Neural cell (in vitro differentiated cells): Measurements from ENCODE around the gene HIPK4.

Source experiments
- EP300 ChIP-seq: fragments of 450-650 bp; conservative IDR thresholded peaks from 2 replicates; pipeline ENCODE4 v1.6.1; 2014; ENCODE audit warnings: antibody characterized with exemption, mild to moderate bottlenecking, moderate library complexity; ENCODE audit not compliant: poor library complexity, severe bottlenecking
- EZH2 ChIP-seq: fragments of 200-600, 300-800 bp; shearing (Covaris generic), sonication (generic); IDR thresholded peaks from 2 replicates; pipeline ENCODE4 v1.6.1; 2014; ENCODE audit warnings: antibody characterized with exemption, low read length, borderline replicate concordance, mild to moderate bottlenecking; ENCODE audit not compliant: insufficient read depth, poor library complexity, severe bottlenecking
- MXI1 ChIP-seq: fragments of 450-650 bp; conservative IDR thresholded peaks from 2 replicates; pipeline ENCODE4 v1.6.1; 2014; ENCODE audit warnings: antibody characterized with exemption, mild to moderate bottlenecking; ENCODE audit not compliant: poor library complexity, severe bottlenecking
- POLR2AphosphoS5 ChIP-seq: IDR thresholded peaks from 2 replicates; pipeline ENCODE4 v1.6.1; 2012
- RAD21 ChIP-seq: fragments of 450-650 bp; conservative IDR thresholded peaks from 2 replicates; pipeline ENCODE4 v1.6.1; 2014; ENCODE audit warnings: antibody characterized with exemption, mild to moderate bottlenecking, moderate library complexity
- SMC3 ChIP-seq: fragments of 450-650 bp; conservative IDR thresholded peaks from 2 replicates; pipeline ENCODE4 v1.6.1; 2014; ENCODE audit warnings: antibody characterized with exemption, mild to moderate bottlenecking, moderate library complexity; ENCODE audit not compliant: poor library complexity
- TAF1 ChIP-seq: IDR thresholded peaks from 2 replicates; pipeline ENCODE4 v1.6.1; 2012; ENCODE audit warnings: low read depth
- TF ChIP-seq, protein P1 (sequence below): fragments of 450-650 bp; IDR thresholded peaks from 2 replicates; pipeline ENCODE4 v1.5.1; 2014; ENCODE audit warnings: antibody characterized with exemption, mild to moderate bottlenecking, moderate library complexity; ENCODE audit not compliant: poor library complexity, severe bottlenecking
- TF ChIP-seq, protein P2 (sequence below): IDR thresholded peaks from 2 replicates; pipeline ENCODE4 v1.6.1; 2012; ENCODE audit warnings: borderline replicate concordance

DNA sequence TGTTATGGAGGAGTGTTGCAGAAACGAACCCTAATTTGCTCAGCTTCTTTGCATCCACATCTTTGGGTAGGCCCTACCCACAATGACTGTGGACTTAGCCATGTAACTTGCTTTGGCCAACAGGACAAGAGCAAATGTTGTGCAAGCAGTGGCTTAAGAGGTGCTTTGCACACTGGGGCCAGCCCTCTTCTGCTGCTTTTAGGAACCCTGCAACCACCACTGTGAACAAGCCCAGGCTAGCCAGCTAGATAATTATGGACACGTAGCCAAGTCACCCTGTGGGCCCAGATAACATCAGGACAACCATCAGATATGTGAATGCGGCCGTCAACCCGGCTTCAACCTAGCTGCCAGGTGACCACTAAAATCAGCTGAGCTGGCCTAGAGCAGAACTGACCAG is 58.9 kb downstream of the HIPK4 start:
- TF ChIP-seq, protein P1, sequence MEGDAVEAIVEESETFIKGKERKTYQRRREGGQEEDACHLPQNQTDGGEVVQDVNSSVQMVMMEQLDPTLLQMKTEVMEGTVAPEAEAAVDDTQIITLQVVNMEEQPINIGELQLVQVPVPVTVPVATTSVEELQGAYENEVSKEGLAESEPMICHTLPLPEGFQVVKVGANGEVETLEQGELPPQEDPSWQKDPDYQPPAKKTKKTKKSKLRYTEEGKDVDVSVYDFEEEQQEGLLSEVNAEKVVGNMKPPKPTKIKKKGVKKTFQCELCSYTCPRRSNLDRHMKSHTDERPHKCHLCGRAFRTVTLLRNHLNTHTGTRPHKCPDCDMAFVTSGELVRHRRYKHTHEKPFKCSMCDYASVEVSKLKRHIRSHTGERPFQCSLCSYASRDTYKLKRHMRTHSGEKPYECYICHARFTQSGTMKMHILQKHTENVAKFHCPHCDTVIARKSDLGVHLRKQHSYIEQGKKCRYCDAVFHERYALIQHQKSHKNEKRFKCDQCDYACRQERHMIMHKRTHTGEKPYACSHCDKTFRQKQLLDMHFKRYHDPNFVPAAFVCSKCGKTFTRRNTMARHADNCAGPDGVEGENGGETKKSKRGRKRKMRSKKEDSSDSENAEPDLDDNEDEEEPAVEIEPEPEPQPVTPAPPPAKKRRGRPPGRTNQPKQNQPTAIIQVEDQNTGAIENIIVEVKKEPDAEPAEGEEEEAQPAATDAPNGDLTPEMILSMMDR = no peak
- TF ChIP-seq MXI1 = no peak
- TF ChIP-seq SMC3 = no peak
- TF ChIP-seq TAF1 = no peak
- no peak for TF ChIP-seq POLR2AphosphoS5
- TF ChIP-seq EZH2 = no peak
- no peak for TF ChIP-seq RAD21
- TF ChIP-seq, protein P2, sequence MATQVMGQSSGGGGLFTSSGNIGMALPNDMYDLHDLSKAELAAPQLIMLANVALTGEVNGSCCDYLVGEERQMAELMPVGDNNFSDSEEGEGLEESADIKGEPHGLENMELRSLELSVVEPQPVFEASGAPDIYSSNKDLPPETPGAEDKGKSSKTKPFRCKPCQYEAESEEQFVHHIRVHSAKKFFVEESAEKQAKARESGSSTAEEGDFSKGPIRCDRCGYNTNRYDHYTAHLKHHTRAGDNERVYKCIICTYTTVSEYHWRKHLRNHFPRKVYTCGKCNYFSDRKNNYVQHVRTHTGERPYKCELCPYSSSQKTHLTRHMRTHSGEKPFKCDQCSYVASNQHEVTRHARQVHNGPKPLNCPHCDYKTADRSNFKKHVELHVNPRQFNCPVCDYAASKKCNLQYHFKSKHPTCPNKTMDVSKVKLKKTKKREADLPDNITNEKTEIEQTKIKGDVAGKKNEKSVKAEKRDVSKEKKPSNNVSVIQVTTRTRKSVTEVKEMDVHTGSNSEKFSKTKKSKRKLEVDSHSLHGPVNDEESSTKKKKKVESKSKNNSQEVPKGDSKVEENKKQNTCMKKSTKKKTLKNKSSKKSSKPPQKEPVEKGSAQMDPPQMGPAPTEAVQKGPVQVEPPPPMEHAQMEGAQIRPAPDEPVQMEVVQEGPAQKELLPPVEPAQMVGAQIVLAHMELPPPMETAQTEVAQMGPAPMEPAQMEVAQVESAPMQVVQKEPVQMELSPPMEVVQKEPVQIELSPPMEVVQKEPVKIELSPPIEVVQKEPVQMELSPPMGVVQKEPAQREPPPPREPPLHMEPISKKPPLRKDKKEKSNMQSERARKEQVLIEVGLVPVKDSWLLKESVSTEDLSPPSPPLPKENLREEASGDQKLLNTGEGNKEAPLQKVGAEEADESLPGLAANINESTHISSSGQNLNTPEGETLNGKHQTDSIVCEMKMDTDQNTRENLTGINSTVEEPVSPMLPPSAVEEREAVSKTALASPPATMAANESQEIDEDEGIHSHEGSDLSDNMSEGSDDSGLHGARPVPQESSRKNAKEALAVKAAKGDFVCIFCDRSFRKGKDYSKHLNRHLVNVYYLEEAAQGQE = no peak
- no peak for TF ChIP-seq EP300
